ENCODE data around the gene KHDC4.

Gene KHDC4

DNA sequence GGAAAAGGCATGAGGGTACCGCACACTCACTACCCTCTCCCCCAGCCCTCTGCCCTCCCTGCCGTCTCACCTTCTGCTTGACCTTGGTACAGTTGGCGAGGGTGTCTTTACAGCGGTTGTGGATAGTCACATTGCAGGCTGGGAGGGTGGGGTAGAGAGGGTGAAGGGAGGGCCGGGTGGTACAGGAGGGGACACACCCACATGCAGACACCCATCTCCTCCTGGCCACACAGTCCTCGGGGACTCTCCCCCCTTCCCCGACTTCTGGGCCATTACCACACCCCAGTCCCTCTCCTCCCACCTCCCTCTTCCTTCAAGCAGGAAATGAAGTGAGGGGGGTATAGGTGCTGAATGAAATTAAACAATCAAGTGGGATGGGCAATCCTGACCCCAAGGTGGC lies 32.5 kb upstream of the KHDC4 start:
- no peaks in the 10 kb centered on the region for H3K9me3 Mint-ChIP-seq
- peaks cover 60% of the 10 kb centered on the region for H3K4me1 Mint-ChIP-seq
- peak overlapping the region in 1 of 3 experiments; percentile 76 for H3K4me3 Mint-ChIP-seq
- H3K27me3 Mint-ChIP-seq (ENCODE audit: low read depth): no peaks in the 10 kb centered on the region
- H3K27ac Mint-ChIP-seq: peak overlapping the region; percentile 91 to 95 (median 94)
- TF ChIP-seq, protein P1, sequence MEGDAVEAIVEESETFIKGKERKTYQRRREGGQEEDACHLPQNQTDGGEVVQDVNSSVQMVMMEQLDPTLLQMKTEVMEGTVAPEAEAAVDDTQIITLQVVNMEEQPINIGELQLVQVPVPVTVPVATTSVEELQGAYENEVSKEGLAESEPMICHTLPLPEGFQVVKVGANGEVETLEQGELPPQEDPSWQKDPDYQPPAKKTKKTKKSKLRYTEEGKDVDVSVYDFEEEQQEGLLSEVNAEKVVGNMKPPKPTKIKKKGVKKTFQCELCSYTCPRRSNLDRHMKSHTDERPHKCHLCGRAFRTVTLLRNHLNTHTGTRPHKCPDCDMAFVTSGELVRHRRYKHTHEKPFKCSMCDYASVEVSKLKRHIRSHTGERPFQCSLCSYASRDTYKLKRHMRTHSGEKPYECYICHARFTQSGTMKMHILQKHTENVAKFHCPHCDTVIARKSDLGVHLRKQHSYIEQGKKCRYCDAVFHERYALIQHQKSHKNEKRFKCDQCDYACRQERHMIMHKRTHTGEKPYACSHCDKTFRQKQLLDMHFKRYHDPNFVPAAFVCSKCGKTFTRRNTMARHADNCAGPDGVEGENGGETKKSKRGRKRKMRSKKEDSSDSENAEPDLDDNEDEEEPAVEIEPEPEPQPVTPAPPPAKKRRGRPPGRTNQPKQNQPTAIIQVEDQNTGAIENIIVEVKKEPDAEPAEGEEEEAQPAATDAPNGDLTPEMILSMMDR (IDR thresholded peaks at IDR 0.05; ENCODE audit: unreplicated experiment in 3 of 3): no peak
- H3K36me3 Mint-ChIP-seq (ENCODE audit: low read depth): peaks cover 55% of the 10 kb centered on the region

- TF ChIP-seq, protein P1 (IDR thresholded peaks at IDR 0.05; ENCODE audit: unreplicated experiment in 3 of 3): peak in 2 of 3 experiments; percentile 16 to 30
Measured at GRCh38 chr1:155966135-155966534, 31.9 kb upstream of the KHDC4 start.

GRCh38 chr1:155964193-155964592 lies 30.0 kb upstream of the KHDC4 start:
- Mint-ChIP-seq H3K36me3 (ENCODE audit: low read depth) (peaks cover 67% of the 10 kb centered on the region), H3K27me3 (ENCODE audit: low read depth) (no peaks in the 10 kb centered on the region), H3K4me1 (peaks cover 48% of the 10 kb centered on the region), H3K9me3 (no peaks in the 10 kb centered on the region), H3K4me3 (no peak overlapping the region), H3K27ac (peak overlapping the region in 1 of 3 experiments; percentile 89)
- TF ChIP-seq, protein P1 (IDR thresholded peaks at IDR 0.05; ENCODE audit: unreplicated experiment in 3 of 3): no peak

More at GRCh38 chr1:155966135-155966534, 31.9 kb upstream of the KHDC4 start:
- peak overlapping the region; percentile 75 to 91 (median 80) for H3K27ac Mint-ChIP-seq
- peaks cover 54% of the 10 kb centered on the region for H3K4me1 Mint-ChIP-seq
- peak overlapping the region in 1 of 3 experiments; percentile 62 for H3K4me3 Mint-ChIP-seq
- H3K9me3 Mint-ChIP-seq: no peaks in the 10 kb centered on the region
- H3K36me3 Mint-ChIP-seq (ENCODE audit: low read depth): peaks cover 59% of the 10 kb centered on the region
- H3K27me3 Mint-ChIP-seq (ENCODE audit: low read depth): no peaks in the 10 kb centered on the region

DNA sequence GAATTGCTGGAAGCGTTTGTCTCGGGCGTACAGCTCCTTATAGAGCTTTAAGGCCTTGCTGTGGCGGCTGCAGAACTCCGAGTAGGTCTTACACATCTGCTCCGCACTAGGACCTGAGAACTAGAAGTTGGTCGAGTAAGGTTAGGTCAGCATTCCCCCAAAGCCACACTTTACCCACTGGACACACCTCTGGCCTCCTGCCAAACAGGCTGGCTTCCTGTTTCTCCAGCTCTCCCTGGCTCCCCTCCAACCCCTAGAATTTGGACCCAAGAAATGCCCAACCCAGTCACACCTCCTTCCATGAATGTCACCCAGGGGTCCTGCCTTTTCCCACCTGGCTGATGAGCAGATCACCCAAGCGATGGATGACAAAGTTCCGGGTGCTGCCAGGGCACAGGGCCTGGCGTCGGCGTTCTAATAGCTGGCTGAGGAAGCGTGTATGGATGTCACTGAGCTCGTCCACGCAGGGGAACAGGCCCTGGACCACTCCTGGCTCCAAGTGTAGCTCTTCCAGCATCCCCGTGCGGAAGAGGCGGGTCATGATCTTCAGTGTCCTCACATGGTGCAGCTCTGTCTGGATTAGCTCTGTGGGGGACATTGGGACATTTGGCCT lies 28.5 kb upstream of the KHDC4 start:
- peaks cover 64% of the 10 kb centered on the region for H3K36me3 Mint-ChIP-seq (ENCODE audit: low read depth)
- no peaks in the 10 kb centered on the region for H3K27me3 Mint-ChIP-seq (ENCODE audit: low read depth)
- H3K9me3 Mint-ChIP-seq: no peaks in the 10 kb centered on the region
- no peak overlapping the region for H3K27ac Mint-ChIP-seq
- no peak overlapping the region for H3K4me3 Mint-ChIP-seq
- TF ChIP-seq, protein P1 (IDR thresholded peaks at IDR 0.05; ENCODE audit: unreplicated experiment in 3 of 3): no peak
- H3K4me1 Mint-ChIP-seq: peaks cover 33% of the 10 kb centered on the region

DNA sequence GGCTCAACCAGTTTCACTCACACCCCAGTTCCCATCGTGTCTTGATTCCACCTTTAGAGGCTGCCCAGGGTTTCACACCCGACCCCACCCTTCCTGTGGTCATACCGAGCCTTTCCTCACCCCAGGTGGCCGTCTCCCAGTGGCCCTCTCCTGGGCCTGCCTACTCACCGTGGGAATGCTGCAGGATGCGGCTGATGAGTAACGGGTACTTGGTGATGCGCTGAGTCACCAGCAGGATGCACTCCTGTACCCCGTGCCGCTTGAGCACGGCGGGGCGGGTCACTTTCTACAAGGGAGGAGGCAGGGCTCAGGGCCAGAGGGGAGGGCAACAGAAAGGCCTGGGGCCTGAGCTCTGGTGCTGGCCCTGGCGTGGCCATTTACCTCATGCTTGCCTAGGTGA lies 27.7 kb upstream of the KHDC4 start:
- Mint-ChIP-seq H3K27me3 (ENCODE audit: low read depth) (no peaks in the 10 kb centered on the region), H3K9me3 (no peaks in the 10 kb centered on the region), H3K4me1 (peaks cover 26% of the 10 kb centered on the region), H3K27ac (peak overlapping the region in 2 of 3 experiments; percentile 44 to 88), H3K36me3 (ENCODE audit: low read depth) (peaks cover 68% of the 10 kb centered on the region), H3K4me3 (no peak overlapping the region)
- TF ChIP-seq, protein P1 (IDR thresholded peaks at IDR 0.05; ENCODE audit: unreplicated experiment in 3 of 3): no peak

Measured in nephron (organoid).